ENCODE measurements around the gene DHRS1. TPM values are rescaled to one million over a fixed set of nuclear protein-coding genes. Genes with fewer than 3 reads are reported as not detected.

DHRS1 gene
- total RNA-seq, 4 donors from 2014 or later: 13.9 to 22.4 (median 19.2) TPM

- Histone ChIP-seq H3K27ac (replicated peaks in 1 of 4) (peak overlapping the region; percentile 5 to 71 (median 58)), H3K27me3 (peaks cover 0 to 62% (median 18%) of the 10 kb centered on the region in 4 donors), H3K4me3 (peak overlapping the region in 1 of 4 donors; percentile 9), H3K9me3 (no peaks in the 10 kb centered on the region), H3K36me3 (peaks cover 0 to 29% (median 0%) of the 10 kb centered on the region in 4 donors), H3K4me1 (peaks cover 18 to 59% (median 45%) of the 10 kb centered on the region in 4 donors)
- intact Hi-C loops (cut with DNase I): no loop called here
- TF ChIP-seq EP300 (IDR thresholded peaks at IDR 0.05): no peak
- TF ChIP-seq, protein P1, sequence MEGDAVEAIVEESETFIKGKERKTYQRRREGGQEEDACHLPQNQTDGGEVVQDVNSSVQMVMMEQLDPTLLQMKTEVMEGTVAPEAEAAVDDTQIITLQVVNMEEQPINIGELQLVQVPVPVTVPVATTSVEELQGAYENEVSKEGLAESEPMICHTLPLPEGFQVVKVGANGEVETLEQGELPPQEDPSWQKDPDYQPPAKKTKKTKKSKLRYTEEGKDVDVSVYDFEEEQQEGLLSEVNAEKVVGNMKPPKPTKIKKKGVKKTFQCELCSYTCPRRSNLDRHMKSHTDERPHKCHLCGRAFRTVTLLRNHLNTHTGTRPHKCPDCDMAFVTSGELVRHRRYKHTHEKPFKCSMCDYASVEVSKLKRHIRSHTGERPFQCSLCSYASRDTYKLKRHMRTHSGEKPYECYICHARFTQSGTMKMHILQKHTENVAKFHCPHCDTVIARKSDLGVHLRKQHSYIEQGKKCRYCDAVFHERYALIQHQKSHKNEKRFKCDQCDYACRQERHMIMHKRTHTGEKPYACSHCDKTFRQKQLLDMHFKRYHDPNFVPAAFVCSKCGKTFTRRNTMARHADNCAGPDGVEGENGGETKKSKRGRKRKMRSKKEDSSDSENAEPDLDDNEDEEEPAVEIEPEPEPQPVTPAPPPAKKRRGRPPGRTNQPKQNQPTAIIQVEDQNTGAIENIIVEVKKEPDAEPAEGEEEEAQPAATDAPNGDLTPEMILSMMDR (IDR thresholded peaks at IDR 0.05): no peak
- no peak for TF ChIP-seq POLR2AphosphoS5 (IDR thresholded peaks at IDR 0.05)
- no peak for TF ChIP-seq POLR2A (IDR thresholded peaks at IDR 0.05; ENCODE audit: low read depth)
- 46% methylated on average over 18 of the region's 18 CpGs for WGBS
- no peak for DNase-seq (ENCODE audit: extremely low spot score)
These were observed 17.0 kb upstream of the DHRS1 start for GRCh38 chr14:24316597-24316950.

GRCh38 chr14:24315807-24316596 lies 16.4 kb upstream of the DHRS1 start:
- intact Hi-C loops (cut with DNase I): no loop called here
- H3K36me3 ChIP-seq: peaks cover 0 to 23% (median 0%) of the 10 kb centered on the region in 4 donors
- DNase-seq (ENCODE audit: extremely low spot score): no peak
- H3K4me1 ChIP-seq: peaks cover 23 to 65% (median 48%) of the 10 kb centered on the region in 4 donors
- H3K27ac ChIP-seq (replicated peaks in 1 of 4): peak overlapping the region; percentile 5 to 71 (median 58)
- peak overlapping the region in 1 of 4 donors; percentile 9 for H3K4me3 ChIP-seq
- peaks cover 0 to 62% (median 18%) of the 10 kb centered on the region in 4 donors for H3K27me3 ChIP-seq
- TF ChIP-seq, protein P1 (IDR thresholded peaks at IDR 0.05): peak in 1 of 3 experiments; percentile 31
- TF ChIP-seq POLR2AphosphoS5 (IDR thresholded peaks at IDR 0.05) (peak; percentile 45 to 54), EP300 (IDR thresholded peaks at IDR 0.05) (no peak)
- H3K9me3 ChIP-seq: no peaks in the 10 kb centered on the region
- 47% methylated on average over 5 of the region's 70 CpGs for whole genome bisulfite sequencing

DNA sequence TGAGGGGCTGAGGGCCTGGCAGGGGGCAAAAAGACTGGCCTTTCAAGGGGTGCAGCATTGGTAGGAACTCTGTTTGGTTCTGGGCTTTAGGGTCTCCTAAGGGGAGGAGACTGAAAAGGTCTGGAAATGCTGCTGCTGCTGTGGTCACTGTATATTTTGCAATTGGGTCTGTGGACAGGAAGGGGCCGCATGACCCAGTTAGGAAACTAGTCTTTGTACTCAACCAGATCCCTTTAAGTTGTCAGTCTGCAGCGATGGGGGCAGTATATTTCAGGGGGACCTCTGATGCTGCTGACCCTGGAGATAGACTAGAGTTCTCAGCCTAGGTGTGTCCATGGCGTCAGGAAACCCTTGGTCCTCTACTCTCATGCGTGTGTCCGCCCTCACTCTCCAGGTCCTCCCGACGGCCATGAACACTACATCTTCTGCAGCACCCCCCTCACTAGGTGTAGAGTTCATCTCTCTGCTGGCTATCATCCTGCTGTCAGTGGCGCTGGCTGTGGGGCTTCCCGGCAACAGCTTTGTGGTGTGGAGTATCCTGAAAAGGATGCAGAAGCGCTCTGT lies 15.7 kb upstream of the DHRS1 start:
- TF ChIP-seq, protein P1 (IDR thresholded peaks at IDR 0.05): no peak
- no peak for TF ChIP-seq POLR2AphosphoS5 (IDR thresholded peaks at IDR 0.05)
- TF ChIP-seq EP300 (IDR thresholded peaks at IDR 0.05): no peak
- TF ChIP-seq POLR2A (IDR thresholded peaks at IDR 0.05; ENCODE audit: low read depth): no peak
- Histone ChIP-seq H3K4me3 (no peak overlapping the region), H3K27ac (replicated peaks in 1 of 4) (peak overlapping the region; percentile 5 to 71 (median 58)), H3K36me3 (peaks cover 0 to 16% (median 0%) of the 10 kb centered on the region in 4 donors), H3K27me3 (peaks cover 0 to 57% (median 18%) of the 10 kb centered on the region in 4 donors), H3K4me1 (peaks cover 30 to 72% (median 54%) of the 10 kb centered on the region in 4 donors), H3K9me3 (no peaks in the 10 kb centered on the region)
- no peak for DNase-seq (ENCODE audit: extremely low spot score)
- WGBS: 90% methylated on average over 6 of the region's 10 CpGs
- intact Hi-C loops (cut with DNase I): no loop called here

- peaks cover 37 to 79% (median 62%) of the 10 kb centered on the region in 4 donors for H3K4me1 ChIP-seq
- H3K27me3 ChIP-seq: peaks cover 0 to 50% (median 17%) of the 10 kb centered on the region in 4 donors
- 77% methylated on average over 5 of the region's 5 CpGs for WGBS
- TF ChIP-seq POLR2A (IDR thresholded peaks at IDR 0.05; ENCODE audit: low read depth): no peak
- peaks cover 0 to 9% (median 0%) of the 10 kb centered on the region in 4 donors for H3K36me3 ChIP-seq
- H3K9me3 ChIP-seq: no peaks in the 10 kb centered on the region
- H3K4me3 ChIP-seq: no peak overlapping the region
- DNase-seq (ENCODE audit: extremely low spot score): no peak
- intact Hi-C loops (cut with DNase I): loop anchor here (5.0 kb wide), 1 partner anchor 123 kb away; no protein-coding TSS in a partner anchor
- peak overlapping the region in 3 of 4 donors; percentile 30 to 71 (median 31) for H3K27ac ChIP-seq (replicated peaks in 1 of 4)
These were observed 15.0 kb upstream of the DHRS1 start for GRCh38 chr14:24314377-24315193.
